Osteocyte (in vitro differentiated cells): Measurements from ENCODE around the gene FKBP8. TPM values are rescaled to one million over a fixed set of nuclear protein-coding genes. Genes with fewer than 3 reads are reported as not detected.

ENCODE experiments used
- DNase-seq: peaks from one replicate; pipeline ENCODE4 v3.0.0; 2021; ENCODE audit warnings: mixed read lengths; ENCODE audit not compliant: unreplicated experiment; ENCODE audit errors: extremely low spot score
- H3K27ac Mint-ChIP-seq: one replicate; pipeline ENCODE4 v1.8.0; 2021; ENCODE audit warnings: mild to moderate bottlenecking, mixed read lengths; ENCODE audit not compliant: unreplicated experiment
- H3K27me3 Mint-ChIP-seq: one replicate; pipeline ENCODE4 v1.8.0; 2021; ENCODE audit warnings: mixed read lengths; ENCODE audit not compliant: unreplicated experiment
- H3K36me3 Mint-ChIP-seq: one replicate; pipeline ENCODE4 v1.8.0; 2021; ENCODE audit warnings: mixed read lengths; ENCODE audit not compliant: unreplicated experiment
- H3K4me1 Mint-ChIP-seq: one replicate; pipeline ENCODE4 v1.8.0; 2021; ENCODE audit warnings: mixed read lengths; ENCODE audit not compliant: unreplicated experiment
- H3K4me3 Mint-ChIP-seq: one replicate; pipeline ENCODE4 v1.8.0; 2021; ENCODE audit warnings: mild to moderate bottlenecking, moderate library complexity, mixed read lengths; ENCODE audit not compliant: unreplicated experiment
- H3K9me3 Mint-ChIP-seq: one replicate; pipeline ENCODE4 v1.8.0; 2021; ENCODE audit warnings: mixed read lengths; ENCODE audit not compliant: unreplicated experiment
- CTCF ChIP-seq: fragments of 200-600 bp; sonication (generic); IDR thresholded peaks from 2 replicates; pipeline ENCODE4 v1.5.0; 2021; ENCODE audit warnings: antibody characterized with exemption, mild to moderate bottlenecking, moderate library complexity
- total RNA-seq: library from RNA; stranded (reverse); gene quantifications from 2 replicates; pipeline ENCODE4 v1.2.1, GENCODE V29; 2021

FKBP8 gene
- total RNA-seq, 1 donor from 2014 or later, result 242 TPM

DNA sequence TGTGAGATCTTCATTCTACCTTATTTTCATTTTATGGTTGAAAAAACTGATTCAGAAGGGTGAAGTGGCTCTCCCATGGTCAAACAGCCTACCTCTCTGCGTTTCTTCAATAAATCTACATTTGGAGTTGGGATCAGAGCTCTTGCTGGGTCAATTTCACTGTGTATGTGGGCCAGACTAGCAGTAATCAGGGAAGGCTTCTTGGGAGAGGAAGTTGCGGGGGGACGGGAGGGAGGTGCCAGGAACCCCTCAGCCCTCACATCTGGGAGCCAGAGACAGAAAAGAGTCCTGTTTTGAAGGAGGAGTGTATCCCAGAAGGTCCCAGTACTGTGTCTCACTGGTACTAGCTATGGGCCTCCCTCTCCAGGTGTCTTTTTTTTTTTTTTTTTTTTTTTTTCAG, 15.2 kb upstream of the FKBP8 start:
- Mint-ChIP-seq H3K27ac (peak overlapping the region; percentile 92), H3K36me3 (peaks cover 10% of the 10 kb centered on the region), H3K27me3 (no peaks in the 10 kb centered on the region), H3K4me1 (peaks cover 11% of the 10 kb centered on the region), H3K9me3 (no peaks in the 10 kb centered on the region), H3K4me3 (peak overlapping the region; percentile 92)
- no peak for TF ChIP-seq CTCF
- no peak for DNase-seq

- DNase-seq, result no peak
- no peaks in the 10 kb centered on the region for H3K9me3 Mint-ChIP-seq
- TF ChIP-seq CTCF, result no peak
- no peaks in the 10 kb centered on the region for H3K27me3 Mint-ChIP-seq
- H3K4me3 Mint-ChIP-seq, result peak overlapping the region; percentile 92
- H3K4me1 Mint-ChIP-seq, result peaks cover 11% of the 10 kb centered on the region
- peaks cover 9% of the 10 kb centered on the region for H3K36me3 Mint-ChIP-seq
- H3K27ac Mint-ChIP-seq, result peak overlapping the region; percentile 92
Observed at GRCh38 chr19:18558202-18558555, 14.8 kb upstream of the FKBP8 start.

GRCh38 chr19:18557411-18558201, 14.2 kb upstream of the FKBP8 start, which contains the start of gene KXD1:
Gene KXD1 (plus strand): TSS chr19:18557870. CDS start chr19:18562057, 4,187 bp downstream.
- no peaks in the 10 kb centered on the region for H3K27me3 Mint-ChIP-seq
- H3K4me1 Mint-ChIP-seq, result peaks cover 11% of the 10 kb centered on the region
- peaks cover 6% of the 10 kb centered on the region for H3K36me3 Mint-ChIP-seq
- no peak for TF ChIP-seq CTCF
- peak within 1 kb of the TSS; percentile 92 for H3K27ac Mint-ChIP-seq
- H3K9me3 Mint-ChIP-seq, result no peaks in the 10 kb centered on the region
- peak within 1 kb of the TSS; percentile 92 for H3K4me3 Mint-ChIP-seq
- peak; percentile 98 for DNase-seq

- no peaks in the 10 kb centered on the region for H3K9me3 Mint-ChIP-seq
- no peak for DNase-seq
- no peaks in the 10 kb centered on the region for H3K36me3 Mint-ChIP-seq
- no peak overlapping the region for H3K4me3 Mint-ChIP-seq
- H3K27ac Mint-ChIP-seq, result no peak overlapping the region
- no peaks in the 10 kb centered on the region for H3K4me1 Mint-ChIP-seq
- H3K27me3 Mint-ChIP-seq, result no peaks in the 10 kb centered on the region
- TF ChIP-seq CTCF, result no peak
Observed at GRCh38 chr19:18551631-18552030, 8.3 kb upstream of the FKBP8 start.

GRCh38 chr19:18543814-18544475, 572 bp upstream of the FKBP8 start:
- H3K4me1 Mint-ChIP-seq, result peaks cover 16% of the 10 kb centered on the region
- peaks cover 6% of the 10 kb centered on the region for H3K36me3 Mint-ChIP-seq
- no peaks in the 10 kb centered on the region for H3K9me3 Mint-ChIP-seq
- no peak for TF ChIP-seq CTCF
- peak overlapping the region; percentile 70 for H3K4me3 Mint-ChIP-seq
- H3K27ac Mint-ChIP-seq, result peak overlapping the region; percentile 57
- DNase-seq, result no peak
- no peaks in the 10 kb centered on the region for H3K27me3 Mint-ChIP-seq
